HFFc6 (cell line): Measurements from ENCODE around the gene KCNAB1. TPM values are rescaled to one million over a fixed set of nuclear protein-coding genes. Genes with fewer than 3 reads are reported as not detected.

ENCODE experiments used
- DNase-seq: peaks from one replicate; pipeline ENCODE4 v3.0.0-alpha.2; 2018
- H3K27ac Mint-ChIP-seq: 2 replicates; pipeline ENCODE4 v1.8.0; 2020; ENCODE audit warnings: mild to moderate bottlenecking, mixed read lengths
- H3K27me3 Mint-ChIP-seq: 2 replicates; pipeline ENCODE4 v1.8.0; 2021; ENCODE audit warnings: mild to moderate bottlenecking, moderate library complexity, mixed read lengths; ENCODE audit not compliant: insufficient read depth
- H3K36me3 Mint-ChIP-seq: 2 replicates; pipeline ENCODE4 v1.8.0; 2021; ENCODE audit warnings: low read depth, mixed read lengths
- H3K4me1 Mint-ChIP-seq: 2 replicates; pipeline ENCODE4 v1.8.0; 2020; ENCODE audit warnings: low read depth, mixed read lengths
- H3K4me3 Mint-ChIP-seq: 2 replicates; pipeline ENCODE4 v1.8.0; 2020; ENCODE audit warnings: mild to moderate bottlenecking, moderate library complexity, mixed read lengths
- H3K9me3 Mint-ChIP-seq: 2 replicates; pipeline ENCODE4 v1.8.0; 2020; ENCODE audit warnings: mild to moderate bottlenecking, mixed read lengths
- total RNA-seq, 6 experiments: library from RNA; stranded (reverse); fragmentation: NEBNext Ultra II Directional; extraction: Animal tissue kit (Norgen Biotek cat#: 25700); gene quantifications; 2 replicates in 1 of 6; 3 replicates in 5 of 6; pipeline ENCODE4 v1.2.3, GENCODE V29; 2021
- TF ChIP-seq, protein P1 (sequence below): fragments of 200-600 bp; sonication (generic); IDR thresholded peaks from 2 replicates; pipeline ENCODE4 v1.5.0; 2021; ENCODE audit warnings: antibody characterized with exemption, mild to moderate bottlenecking

KCNAB1 gene
- total RNA-seq, 6 experiments from 2014 or later = not detected

DNA sequence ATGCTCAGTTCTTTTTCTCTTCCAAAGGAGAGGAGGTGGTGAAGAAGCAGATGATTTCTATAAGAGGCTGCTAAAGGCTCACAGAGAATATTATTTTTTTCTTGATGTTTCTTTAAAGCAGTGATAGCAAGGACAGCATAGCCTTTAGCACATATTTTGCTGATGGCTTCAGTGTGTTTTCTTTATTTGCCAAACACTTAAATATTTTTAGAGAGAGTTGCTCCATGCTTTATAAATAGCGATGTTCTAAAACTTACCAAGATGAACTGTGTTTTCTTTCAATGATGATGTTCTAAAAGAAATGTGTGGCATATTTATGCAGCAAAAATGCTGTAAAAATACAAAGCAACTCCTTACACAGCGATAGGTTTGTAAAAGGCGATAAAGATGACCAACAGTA lies 11.8 kb upstream of the KCNAB1 start:
- Mint-ChIP-seq H3K27ac (no peak overlapping the region), H3K4me1 (no peaks in the 10 kb centered on the region), H3K36me3 (no peaks in the 10 kb centered on the region), H3K9me3 (no peaks in the 10 kb centered on the region), H3K27me3 (peaks cover 13% of the 10 kb centered on the region), H3K4me3 (no peak overlapping the region)
- TF ChIP-seq, protein P1, sequence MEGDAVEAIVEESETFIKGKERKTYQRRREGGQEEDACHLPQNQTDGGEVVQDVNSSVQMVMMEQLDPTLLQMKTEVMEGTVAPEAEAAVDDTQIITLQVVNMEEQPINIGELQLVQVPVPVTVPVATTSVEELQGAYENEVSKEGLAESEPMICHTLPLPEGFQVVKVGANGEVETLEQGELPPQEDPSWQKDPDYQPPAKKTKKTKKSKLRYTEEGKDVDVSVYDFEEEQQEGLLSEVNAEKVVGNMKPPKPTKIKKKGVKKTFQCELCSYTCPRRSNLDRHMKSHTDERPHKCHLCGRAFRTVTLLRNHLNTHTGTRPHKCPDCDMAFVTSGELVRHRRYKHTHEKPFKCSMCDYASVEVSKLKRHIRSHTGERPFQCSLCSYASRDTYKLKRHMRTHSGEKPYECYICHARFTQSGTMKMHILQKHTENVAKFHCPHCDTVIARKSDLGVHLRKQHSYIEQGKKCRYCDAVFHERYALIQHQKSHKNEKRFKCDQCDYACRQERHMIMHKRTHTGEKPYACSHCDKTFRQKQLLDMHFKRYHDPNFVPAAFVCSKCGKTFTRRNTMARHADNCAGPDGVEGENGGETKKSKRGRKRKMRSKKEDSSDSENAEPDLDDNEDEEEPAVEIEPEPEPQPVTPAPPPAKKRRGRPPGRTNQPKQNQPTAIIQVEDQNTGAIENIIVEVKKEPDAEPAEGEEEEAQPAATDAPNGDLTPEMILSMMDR = no peak
- DNase-seq = no peak

DNA sequence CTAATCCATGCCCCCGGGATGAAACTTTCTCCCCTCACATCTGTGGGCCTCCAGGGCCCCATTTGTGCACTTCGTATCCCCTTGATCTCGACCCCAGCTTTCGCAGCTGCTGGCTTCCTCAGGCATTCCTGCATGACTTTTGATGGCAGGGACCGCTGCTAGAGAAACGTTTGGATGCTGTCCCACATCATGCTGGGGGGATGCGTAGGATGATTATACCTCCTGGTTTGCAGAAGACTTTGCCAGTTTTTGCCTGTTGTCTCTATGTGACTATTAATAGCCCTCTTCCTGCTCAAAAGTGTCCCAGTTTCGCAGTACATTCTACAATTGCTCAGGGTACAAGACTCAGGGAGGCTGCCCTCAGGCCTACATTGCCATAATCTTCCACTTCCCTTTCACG lies 10.4 kb upstream of the KCNAB1 start:
- Mint-ChIP-seq H3K27ac (no peak overlapping the region), H3K36me3 (no peaks in the 10 kb centered on the region), H3K27me3 (peaks cover 13% of the 10 kb centered on the region), H3K4me3 (no peak overlapping the region), H3K9me3 (no peaks in the 10 kb centered on the region; the same call in 1 of the 2 replicates), H3K4me1 (no peaks in the 10 kb centered on the region)
- DNase-seq = no peak
- TF ChIP-seq, protein P1 = no peak

DNA sequence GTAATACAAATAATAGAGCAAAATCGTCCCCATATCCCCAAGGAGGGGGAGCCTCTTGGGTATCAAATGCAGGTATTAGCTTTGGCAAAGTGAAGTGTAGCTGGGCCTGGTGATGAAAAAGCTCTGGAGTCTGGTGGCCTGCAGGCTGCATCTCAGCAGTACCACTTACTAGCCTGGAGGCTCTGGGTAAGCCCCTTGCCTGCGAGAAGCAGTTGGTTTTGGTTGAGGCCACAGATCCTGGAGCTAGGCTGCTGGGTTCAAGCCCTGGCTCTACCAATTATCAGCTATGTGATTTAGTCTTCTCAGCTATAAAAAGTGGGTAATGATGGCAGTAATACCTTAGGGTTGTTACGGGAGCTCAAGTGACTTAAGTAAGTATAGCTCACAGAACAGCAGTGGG lies 6.1 kb downstream of the KCNAB1 start:
- no peaks in the 10 kb centered on the region for H3K36me3 Mint-ChIP-seq
- TF ChIP-seq, protein P1 = no peak
- H3K4me3 Mint-ChIP-seq = no peak overlapping the region
- no peak for DNase-seq
- H3K27me3 Mint-ChIP-seq = peaks cover 5% of the 10 kb centered on the region; the same call in 1 of the 2 replicates
- H3K27ac Mint-ChIP-seq = no peak overlapping the region
- peaks cover 10% of the 10 kb centered on the region; the same call in 1 of the 2 replicates for H3K4me1 Mint-ChIP-seq
- H3K9me3 Mint-ChIP-seq = no peaks in the 10 kb centered on the region

DNA sequence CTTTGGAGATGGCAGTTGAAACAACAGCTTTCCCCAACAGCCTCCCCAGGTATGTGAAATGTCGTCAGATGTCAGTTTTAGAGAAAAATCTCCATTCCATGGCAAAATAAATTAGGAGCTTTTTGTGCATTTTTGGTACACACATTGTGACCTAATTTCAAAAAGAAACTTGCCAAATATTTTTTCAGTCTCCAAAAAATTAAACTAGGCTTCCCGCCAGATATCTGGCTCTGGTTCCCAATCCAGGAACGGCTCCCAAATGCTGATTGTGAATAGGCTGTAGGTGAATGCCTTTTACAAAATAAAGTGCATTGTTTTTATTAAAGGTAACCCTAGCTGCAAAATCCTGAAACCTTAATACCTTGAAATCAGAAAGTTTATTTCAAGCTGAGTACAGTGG lies 10.9 kb downstream of the KCNAB1 start:
- no peaks in the 10 kb centered on the region for H3K9me3 Mint-ChIP-seq
- no peaks in the 10 kb centered on the region for H3K4me1 Mint-ChIP-seq
- no peak overlapping the region for H3K27ac Mint-ChIP-seq
- DNase-seq = no peak
- no peak overlapping the region for H3K4me3 Mint-ChIP-seq
- H3K36me3 Mint-ChIP-seq = no peaks in the 10 kb centered on the region
- TF ChIP-seq, protein P1 = no peak
- H3K27me3 Mint-ChIP-seq = peaks cover 6% of the 10 kb centered on the region

DNA sequence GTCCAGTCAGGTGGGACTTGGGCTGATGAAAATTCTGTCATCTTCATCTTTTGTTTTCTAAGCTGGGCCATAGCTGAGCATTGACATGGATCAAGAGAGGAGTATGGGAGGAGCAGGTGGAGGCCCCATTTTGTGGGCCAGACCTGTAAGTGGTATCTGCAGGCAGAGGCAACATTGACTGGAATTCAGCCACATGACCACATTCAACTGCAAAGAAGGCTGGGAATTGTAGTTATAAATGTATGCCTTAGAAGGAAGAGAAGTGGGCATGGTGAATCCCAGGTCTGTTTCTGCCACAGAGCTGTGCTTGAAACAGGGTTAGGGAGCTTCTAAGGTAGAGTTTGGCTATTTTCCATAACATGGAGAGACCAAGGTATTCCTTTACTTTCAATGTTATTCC lies 11.4 kb downstream of the KCNAB1 start:
- H3K27ac Mint-ChIP-seq = no peak overlapping the region
- no peaks in the 10 kb centered on the region for H3K4me1 Mint-ChIP-seq
- H3K9me3 Mint-ChIP-seq = no peaks in the 10 kb centered on the region
- peaks cover 7% of the 10 kb centered on the region for H3K27me3 Mint-ChIP-seq
- TF ChIP-seq, protein P1 = no peak
- DNase-seq = no peak
- no peaks in the 10 kb centered on the region for H3K36me3 Mint-ChIP-seq
- no peak overlapping the region for H3K4me3 Mint-ChIP-seq

DNA sequence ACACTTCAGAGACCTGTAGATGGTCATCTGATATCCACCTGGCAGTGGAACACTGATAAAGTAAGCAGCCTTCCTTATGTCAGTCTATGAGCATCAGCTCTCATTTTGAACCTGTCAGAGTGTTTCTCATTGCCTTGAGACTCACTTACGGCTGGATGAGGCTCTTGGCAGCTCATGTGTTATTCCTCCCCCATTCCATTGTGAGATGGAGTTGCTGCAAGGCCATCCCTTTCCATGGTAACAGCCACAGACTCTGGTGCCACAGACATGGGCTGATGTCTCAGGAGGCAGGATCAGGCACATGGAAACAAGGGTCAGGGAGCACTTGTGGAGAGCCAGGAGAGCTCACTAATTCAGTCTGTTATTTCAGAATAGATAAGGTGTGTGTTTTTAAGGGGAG lies 11.9 kb downstream of the KCNAB1 start:
- no peaks in the 10 kb centered on the region for H3K9me3 Mint-ChIP-seq
- no peak for DNase-seq
- H3K4me3 Mint-ChIP-seq = no peak overlapping the region
- TF ChIP-seq, protein P1 = no peak
- no peaks in the 10 kb centered on the region for H3K36me3 Mint-ChIP-seq
- peaks cover 9% of the 10 kb centered on the region for H3K27me3 Mint-ChIP-seq
- H3K27ac Mint-ChIP-seq = no peak overlapping the region
- H3K4me1 Mint-ChIP-seq = no peaks in the 10 kb centered on the region
